Keratinocyte (primary cell): ENCODE data around the gene ITGA11. TPM values are rescaled to one million over a fixed set of nuclear protein-coding genes. Genes with fewer than 3 reads are reported as not detected.

Source experiments
- DNase-seq: peaks from one replicate; pipeline ENCODE4 v3.0.0-alpha.2; 2011; ENCODE audit warnings: low read depth, missing footprints, low spot score
- FAIRE-seq: peaks from 2 replicates; lab custom pipeline; 2011; peaks lifted over from hg19 to GRCh38; lab: Jason Lieb, UNC
- H2AFZ ChIP-seq: 2 replicates; pipeline ENCODE4 v1.6.0; 2012; ENCODE audit warnings: low read length, control low read depth, inconsistent platforms; ENCODE audit not compliant: control insufficient read depth
- H3K27ac ChIP-seq: 2 replicates; pipeline ENCODE4 v1.5.1; 2011; ENCODE audit warnings: low read length; ENCODE audit not compliant: control insufficient read depth, insufficient read depth
- H3K27me3 ChIP-seq: 3 replicates; pipeline ENCODE4 v1.6.0; 2011; ENCODE audit warnings: low read length; ENCODE audit not compliant: control insufficient read depth, insufficient read depth; ENCODE audit errors: extremely low read depth
- H3K36me3 ChIP-seq, 2 experiments: 2 replicates in 1 of 2; 3 replicates in 1 of 2; pipeline ENCODE4 v1.5.1; 2011; ENCODE audit warnings: low read length in 2 of 2, mild to moderate bottlenecking in 1 of 2; ENCODE audit not compliant: control insufficient read depth in 2 of 2, insufficient read depth in 2 of 2; ENCODE audit errors: extremely low read depth in 1 of 2
- H3K4me1 ChIP-seq: 3 replicates; pipeline ENCODE4 v1.5.1; 2011; ENCODE audit warnings: low read length; ENCODE audit not compliant: control insufficient read depth, insufficient read depth; ENCODE audit errors: extremely low read depth
- H3K4me2 ChIP-seq: 3 replicates; pipeline ENCODE4 v1.6.0; 2011; ENCODE audit warnings: low read depth, low read length; ENCODE audit not compliant: control insufficient read depth, insufficient read depth; ENCODE audit errors: extremely low read depth
- H3K4me3 ChIP-seq, 3 experiments: fragments of 200-600 bp in 1 of 3; sonication (generic) in 1 of 3; 2 replicates in 2 of 3; 3 replicates in 1 of 3; pipeline ENCODE4 v1.5.1; 2011 to 2016; ENCODE audit warnings: low read length in 3 of 3, mild to moderate bottlenecking in 3 of 3, control low read depth in 2 of 3, inconsistent platforms in 1 of 3, low read depth in 1 of 3, mixed read lengths in 1 of 3, mixed run types in 1 of 3, moderate library complexity in 1 of 3; ENCODE audit not compliant: control insufficient read depth in 2 of 3, insufficient read depth in 2 of 3; ENCODE audit errors: extremely low read depth in 1 of 3
- H3K79me2 ChIP-seq: 2 replicates; pipeline ENCODE4 v1.6.0; 2012; ENCODE audit warnings: low read length; ENCODE audit not compliant: control insufficient read depth, insufficient read depth
- H3K9ac ChIP-seq: 3 replicates; pipeline ENCODE4 v1.6.0; 2011; ENCODE audit warnings: low read length; ENCODE audit not compliant: control insufficient read depth, insufficient read depth; ENCODE audit errors: extremely low read depth
- H3K9me1 ChIP-seq: 3 replicates; pipeline ENCODE4 v1.6.0; 2011; ENCODE audit warnings: low read length; ENCODE audit not compliant: control insufficient read depth, insufficient read depth; ENCODE audit errors: extremely low read depth
- H3K9me3 ChIP-seq: 2 replicates; pipeline ENCODE4 v1.5.1; 2012; ENCODE audit warnings: low read depth, low read length; ENCODE audit not compliant: control insufficient read depth
- H4K20me1 ChIP-seq: 3 replicates; pipeline ENCODE4 v1.6.0; 2011; ENCODE audit warnings: low read length; ENCODE audit not compliant: control insufficient read depth, insufficient read depth; ENCODE audit errors: extremely low read depth
- CTCF ChIP-seq, 3 experiments: IDR thresholded peaks in 1 of 3; conservative IDR thresholded peaks in 1 of 3; optimal IDR thresholded peaks in 1 of 3; 2 replicates in 2 of 3; 3 replicates in 1 of 3; pipeline versions ENCODE3 to v1.5.1; 2011; ENCODE audit warnings: low read length in 3 of 3, mild to moderate bottlenecking in 3 of 3, moderate library complexity in 2 of 3, control low read depth in 1 of 3, inconsistent platforms in 1 of 3; ENCODE audit not compliant: insufficient read depth in 2 of 3; ENCODE audit errors: extremely low read depth in 1 of 3
- EZH2 ChIP-seq: IDR thresholded peaks from one replicate; pipeline ENCODE4 v1.6.1; 2012; ENCODE audit warnings: inconsistent platforms, mild to moderate bottlenecking, low read length, moderate library complexity
- dilution Hi-C: fragments of 300-500 bp; cut with MboI; formaldehyde crosslinking; loops from one replicate; pipeline ENCODE4 v1.7.0; 2020; ENCODE audit warnings: low sequenced_read_pairs; ENCODE audit not compliant: extremely low pct_ligation_motif_present
- polyA plus RNA-seq, 5 experiments: library from polyadenylated mRNA; depleted of rRNA in 3 of 5; stranded (reverse) in 3 of 5; stranded (forward) in 1 of 5; unstranded in 1 of 5; fragments of >200 nt; gene quantifications; 1 replicate in 1 of 5; 2 replicates in 3 of 5; 3 replicates in 1 of 5; pipeline versions ENCODE4 v1.2.1 to v1.2.3, GENCODE V29; 2011 to 2012; ENCODE audit warnings: missing spikeins in 2 of 5, low read depth in 1 of 5, low replicate concordance in 1 of 5

Gene ITGA11
- polyA plus RNA-seq, 1 donor (not counting 4 experiments of a cell fraction or from before 2014, with no cell fraction given): not detected

DNA sequence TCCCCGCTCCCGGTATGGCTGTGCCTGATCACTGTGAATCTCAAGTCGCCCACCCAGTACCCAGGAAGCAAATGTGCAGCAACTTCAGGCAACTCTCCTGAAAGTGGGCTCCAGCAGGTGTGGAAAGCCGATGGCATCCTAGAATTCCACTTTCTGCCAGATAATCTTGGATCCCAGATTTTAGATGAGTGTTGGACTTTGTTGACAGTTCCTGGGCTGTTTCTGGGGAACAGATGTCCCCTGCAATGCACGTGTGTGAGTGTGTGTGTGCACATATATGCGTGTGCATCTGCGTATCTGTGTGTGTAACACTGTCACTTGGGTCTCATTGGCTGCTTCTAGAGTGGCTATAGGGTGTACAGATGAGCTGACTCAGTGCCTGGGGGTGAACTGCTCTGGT, 95.4 kb downstream of the ITGA11 start:
- H3K27me3 ChIP-seq: peaks cover 2% of the 10 kb centered on the region
- H3K9me1 ChIP-seq: no peaks in the 10 kb centered on the region
- H3K36me3 ChIP-seq: no peaks in the 10 kb centered on the region
- FAIRE-seq (no peak), DNase-seq (no peak)
- no peak overlapping the region for H3K27ac ChIP-seq
- no peaks in the 10 kb centered on the region for H4K20me1 ChIP-seq
- no peaks in the 10 kb centered on the region for H3K79me2 ChIP-seq
- no peak overlapping the region for H3K4me2 ChIP-seq
- H3K9ac ChIP-seq: no peak overlapping the region
- H2AFZ ChIP-seq: no peak overlapping the region
- dilution Hi-C loops: no loop called here
- H3K9me3 ChIP-seq: no peaks in the 10 kb centered on the region
- H3K4me1 ChIP-seq: peaks cover 5% of the 10 kb centered on the region
- H3K4me3 ChIP-seq: no peak overlapping the region
- TF ChIP-seq EZH2: no peak

DNA sequence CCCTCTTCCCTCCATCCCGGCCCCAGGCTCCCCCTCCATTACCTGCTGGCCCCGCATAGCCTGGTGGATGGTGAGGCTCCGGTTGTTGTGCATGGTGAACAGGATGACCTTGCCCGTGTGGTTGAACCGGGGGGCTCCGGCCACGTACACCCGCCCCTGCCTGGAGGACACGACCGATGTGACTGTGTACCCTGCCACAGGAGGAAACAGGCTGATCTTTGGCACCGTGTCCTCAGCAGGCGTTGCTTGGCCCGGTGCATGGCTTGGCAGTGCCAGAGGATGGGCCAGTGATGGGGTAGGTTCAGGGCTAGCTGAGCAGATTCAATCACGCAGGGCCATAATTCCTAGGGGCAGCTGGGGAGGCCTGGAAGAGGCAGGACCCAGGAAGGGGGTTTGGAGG, 96.3 kb downstream of the ITGA11 start:
- dilution Hi-C loops: no loop called here
- H3K79me2 ChIP-seq: no peaks in the 10 kb centered on the region
- peaks cover 5% of the 10 kb centered on the region for H3K4me1 ChIP-seq
- H2AFZ ChIP-seq: no peak overlapping the region
- peaks cover 10% of the 10 kb centered on the region for H3K27me3 ChIP-seq
- no peaks in the 10 kb centered on the region for H3K36me3 ChIP-seq
- H3K9ac ChIP-seq: no peak overlapping the region
- FAIRE-seq (no peak), DNase-seq (no peak)
- TF ChIP-seq CTCF (optimal IDR thresholded peaks at IDR 0.05 in 1 of 3, IDR thresholded peaks at IDR 0.05 in 1 of 3, conservative IDR thresholded peaks at IDR 0.05 in 1 of 3; ENCODE audit: extremely low read depth in 1 of 3, insufficient read depth in 2 of 3, low read length in 3 of 3) (no peak), EZH2 (no peak)
- no peak overlapping the region for H3K4me3 ChIP-seq
- no peak overlapping the region for H3K27ac ChIP-seq
- no peaks in the 10 kb centered on the region for H3K9me1 ChIP-seq
- H3K9me3 ChIP-seq: no peaks in the 10 kb centered on the region
- no peak overlapping the region for H3K4me2 ChIP-seq
- H4K20me1 ChIP-seq: no peaks in the 10 kb centered on the region

GRCh38 chr15:68335251-68335650, 96.7 kb downstream of the ITGA11 start:
- Histone ChIP-seq H3K9ac (no peak overlapping the region), H3K4me3 (no peak overlapping the region), H3K36me3 (no peaks in the 10 kb centered on the region), H2AFZ (no peak overlapping the region), H4K20me1 (no peaks in the 10 kb centered on the region), H3K27ac (no peak overlapping the region), H3K27me3 (peaks cover 10% of the 10 kb centered on the region), H3K79me2 (no peaks in the 10 kb centered on the region), H3K4me1 (peaks cover 5% of the 10 kb centered on the region), H3K4me2 (no peak overlapping the region), H3K9me3 (no peaks in the 10 kb centered on the region), H3K9me1 (no peaks in the 10 kb centered on the region)
- FAIRE-seq (no peak), DNase-seq (no peak)
- dilution Hi-C loops: no loop called here
- TF ChIP-seq CTCF (optimal IDR thresholded peaks at IDR 0.05 in 1 of 3, IDR thresholded peaks at IDR 0.05 in 1 of 3, conservative IDR thresholded peaks at IDR 0.05 in 1 of 3; ENCODE audit: extremely low read depth in 1 of 3, insufficient read depth in 2 of 3, low read length in 3 of 3) (no peak), EZH2 (no peak)
